ENCODE results near the gene INSYN2B.

DNA sequence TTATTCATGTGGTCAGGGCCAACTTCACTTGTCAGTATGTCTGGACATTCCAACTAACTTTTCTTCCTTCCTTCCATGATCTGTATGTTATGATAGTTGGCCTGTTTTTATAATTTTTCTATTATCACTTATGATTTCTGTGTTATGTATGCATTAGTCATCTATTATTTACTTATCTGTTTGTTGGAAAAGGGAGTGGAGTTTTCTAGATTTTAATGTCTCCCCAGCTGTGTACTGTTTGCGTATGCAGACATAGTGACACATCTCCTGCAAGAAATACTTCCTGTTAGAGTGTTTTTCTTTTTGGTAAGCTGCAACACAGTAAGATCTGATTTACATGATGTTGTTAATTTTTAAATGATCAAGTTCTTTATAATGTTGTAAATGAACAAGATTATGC is 8.7 kb upstream of the INSYN2B start:
- TF ChIP-seq CTCF (IDR thresholded peaks at IDR 0.05; ENCODE audit: poor library complexity) (no peak), EZH2phosphoT487 (IDR thresholded peaks at IDR 0.05; ENCODE audit: low read depth, severe bottlenecking, unreplicated experiment) (no peak), EZH2 (IDR thresholded peaks at IDR 0.05; ENCODE audit: borderline replicate concordance) (no peak)

Data from hepatocyte (in vitro differentiated cells).